ENCODE data around the gene AK8. TPM values are rescaled to one million over a fixed set of nuclear protein-coding genes. Genes with fewer than 3 reads are reported as not detected.

Gene AK8
- total RNA-seq, 1 donor from 2014 or later: 0.93 TPM

DNA sequence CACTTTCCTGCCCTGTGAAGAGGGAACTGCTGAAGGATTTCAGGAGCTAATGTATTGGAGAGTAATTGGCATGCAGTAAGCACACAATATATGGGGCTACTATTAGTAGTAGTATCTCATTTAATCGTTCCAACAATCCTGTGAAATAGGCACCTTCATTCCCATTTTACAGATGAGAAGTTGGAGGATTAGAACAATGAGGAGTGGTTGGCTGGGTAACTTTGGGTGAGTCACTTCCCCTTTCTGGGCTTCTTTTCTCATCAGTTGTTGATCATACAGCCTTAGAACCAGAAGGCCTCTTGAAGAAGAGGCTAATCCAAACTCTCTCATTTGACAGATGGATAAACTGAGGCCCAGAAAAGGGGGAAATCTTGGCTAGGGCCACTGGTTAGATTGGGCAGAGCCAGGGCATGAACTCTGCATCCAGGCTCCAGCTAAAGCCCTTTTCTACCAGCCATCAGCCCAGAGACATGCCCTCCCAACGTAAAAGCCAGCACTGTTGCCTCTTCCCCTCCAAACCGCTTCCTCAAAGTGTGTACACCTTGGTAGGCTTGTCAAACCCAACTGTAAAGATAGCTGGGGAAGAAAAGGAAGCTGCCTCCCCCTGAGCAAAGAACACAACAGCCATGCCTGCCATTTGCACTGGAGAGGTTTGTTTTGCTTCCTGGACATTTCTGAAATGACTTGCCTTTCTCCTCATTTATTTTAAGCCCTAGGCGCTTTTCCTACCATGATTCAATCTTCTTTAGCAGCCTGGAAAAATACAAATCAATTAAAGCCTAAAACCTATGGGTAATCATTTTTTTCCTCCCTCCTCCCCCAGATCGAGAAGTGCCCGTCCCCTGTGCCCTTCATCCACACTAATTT lies 1.6 kb upstream of the AK8 start:
- DNase-seq (no peak), ATAC-seq (ENCODE audit: low read depth) (no peak)
- TF ChIP-seq CTCF (IDR thresholded peaks at IDR 0.05): no peak
- Mint-ChIP-seq H3K36me3 (ENCODE audit: low read depth) (no peaks in the 10 kb centered on the region), H3K9me3 (no peaks in the 10 kb centered on the region), H3K27ac (peak overlapping the region; percentile 66), H3K27me3 (no peaks in the 10 kb centered on the region), H3K4me1 (peaks cover 15% of the 10 kb centered on the region), H3K4me3 (peak overlapping the region; percentile 82)
- CTCF ChIA-PET: interaction anchor here (1.2 to 2.6 kb wide), 4 partner anchors 20 to 142 kb away, joined by 3 to 13 read pairs (median 4); no protein-coding TSS in a partner anchor
- intact Hi-C loops (cut with micrococcal nuclease): loop anchor here (2.0 to 5.0 kb wide), 2 partner anchors 65 to 637 kb away; partner anchors contain the start of gene TSC1
- POLR2A ChIA-PET: interaction anchor here (0.9 to 3.2 kb wide), 3 partner anchors 8 to 151 kb away, joined by 3 to 18 read pairs (median 4); partner anchors contain the start of gene GTF3C5

- TF ChIP-seq CTCF (IDR thresholded peaks at IDR 0.05): no peak
- Mint-ChIP-seq H3K36me3 (ENCODE audit: low read depth) (no peaks in the 10 kb centered on the region), H3K4me3 (peak within 1 kb of the TSS; percentile 82), H3K27me3 (no peaks in the 10 kb centered on the region), H3K9me3 (no peaks in the 10 kb centered on the region), H3K27ac (peak within 1 kb of the TSS; percentile 70), H3K4me1 (peaks cover 15% of the 10 kb centered on the region)
- ATAC-seq (ENCODE audit: low read depth): peak; percentile 58
- ChIA-PET CTCF (interaction anchor here (1.3 to 2.6 kb wide), 2 partner anchors 23 to 30 kb away, joined by 4 to 13 read pairs; no protein-coding TSS in a partner anchor), POLR2A (interaction anchor here (0.9 to 3.2 kb wide), 4 partner anchors 9 to 209 kb away, joined by 3 to 18 read pairs (median 11); partner anchors contain the start of genes DDX31, GTF3C4 and GTF3C5)
- DNase-seq: peak; percentile 36
- intact Hi-C loops (cut with micrococcal nuclease): loop anchor here (1.0 to 5.0 kb wide), 6 partner anchors 9 to 637 kb away; partner anchors contain the start of genes GTF3C4, TSC1 and TTF1
These were observed 792 bp upstream of the AK8 start, which contains the start of gene SPACA9 for GRCh38 chr9:132878695-132879456. Gene SPACA9 (plus strand): TSS chr9:132878898. CDS start chr9:132883948, 5,050 bp downstream.

- POLR2A ChIA-PET: interaction anchor here (2.8 to 3.2 kb wide), 2 partner anchors 11 to 207 kb away, joined by 18 read pairs; partner anchors contain the start of genes DDX31 and GTF3C4
- intact Hi-C loops (cut with micrococcal nuclease): loop anchor here (5.0 kb wide), 1 partner anchor 635 kb away; no protein-coding TSS in a partner anchor
- Mint-ChIP-seq H3K9me3 (no peaks in the 10 kb centered on the region), H3K36me3 (ENCODE audit: low read depth) (no peaks in the 10 kb centered on the region), H3K27me3 (no peaks in the 10 kb centered on the region), H3K4me3 (peak overlapping the region; percentile 75), H3K27ac (no peak overlapping the region), H3K4me1 (peaks cover 17% of the 10 kb centered on the region)
- no peak for TF ChIP-seq CTCF (IDR thresholded peaks at IDR 0.05)
- DNase-seq (no peak), ATAC-seq (ENCODE audit: low read depth) (no peak)
- CTCF ChIA-PET: interaction anchor here (1.4 kb wide), 1 partner anchor 28 kb away, joined by 3 read pairs; no protein-coding TSS in a partner anchor
These were observed 643 bp downstream of the AK8 start for GRCh38 chr9:132877458-132877823.

- Mint-ChIP-seq H3K4me1 (peaks cover 17% of the 10 kb centered on the region), H3K36me3 (ENCODE audit: low read depth) (no peaks in the 10 kb centered on the region), H3K4me3 (peak overlapping the region; percentile 75), H3K9me3 (no peaks in the 10 kb centered on the region), H3K27me3 (no peaks in the 10 kb centered on the region), H3K27ac (no peak overlapping the region)
- intact Hi-C loops (cut with micrococcal nuclease): loop anchor here (5.0 kb wide), 1 partner anchor 635 kb away; no protein-coding TSS in a partner anchor
- ChIA-PET POLR2A (interaction anchor here (2.8 to 3.2 kb wide), 2 partner anchors 11 to 207 kb away, joined by 18 read pairs; partner anchors contain the start of genes DDX31 and GTF3C4), CTCF (interaction anchor here (1.4 kb wide), 1 partner anchor 28 kb away, joined by 3 read pairs; no protein-coding TSS in a partner anchor)
- ATAC-seq (ENCODE audit: low read depth) (no peak), DNase-seq (no peak)
- no peak for TF ChIP-seq CTCF (IDR thresholded peaks at IDR 0.05)
These were observed 1.2 kb downstream of the AK8 start for GRCh38 chr9:132876849-132877248.

Measured in activated B cell treated with CpG ODN at 0.5 μM for 24 hours (primary cell).